NCI-H2107 (cell line): ENCODE results near the gene ARRB2.
"Not testable (repeated sequence)": the region's sequence is repeated elsewhere in the genome, so short reads cannot be mapped to it uniquely, and the experiment has no call there.

Source experiments
- DNase-seq: peaks from one replicate; lab custom pipeline; 2025; lab: John Stamatoyannopoulos, UW

ARRB2 gene

DNA sequence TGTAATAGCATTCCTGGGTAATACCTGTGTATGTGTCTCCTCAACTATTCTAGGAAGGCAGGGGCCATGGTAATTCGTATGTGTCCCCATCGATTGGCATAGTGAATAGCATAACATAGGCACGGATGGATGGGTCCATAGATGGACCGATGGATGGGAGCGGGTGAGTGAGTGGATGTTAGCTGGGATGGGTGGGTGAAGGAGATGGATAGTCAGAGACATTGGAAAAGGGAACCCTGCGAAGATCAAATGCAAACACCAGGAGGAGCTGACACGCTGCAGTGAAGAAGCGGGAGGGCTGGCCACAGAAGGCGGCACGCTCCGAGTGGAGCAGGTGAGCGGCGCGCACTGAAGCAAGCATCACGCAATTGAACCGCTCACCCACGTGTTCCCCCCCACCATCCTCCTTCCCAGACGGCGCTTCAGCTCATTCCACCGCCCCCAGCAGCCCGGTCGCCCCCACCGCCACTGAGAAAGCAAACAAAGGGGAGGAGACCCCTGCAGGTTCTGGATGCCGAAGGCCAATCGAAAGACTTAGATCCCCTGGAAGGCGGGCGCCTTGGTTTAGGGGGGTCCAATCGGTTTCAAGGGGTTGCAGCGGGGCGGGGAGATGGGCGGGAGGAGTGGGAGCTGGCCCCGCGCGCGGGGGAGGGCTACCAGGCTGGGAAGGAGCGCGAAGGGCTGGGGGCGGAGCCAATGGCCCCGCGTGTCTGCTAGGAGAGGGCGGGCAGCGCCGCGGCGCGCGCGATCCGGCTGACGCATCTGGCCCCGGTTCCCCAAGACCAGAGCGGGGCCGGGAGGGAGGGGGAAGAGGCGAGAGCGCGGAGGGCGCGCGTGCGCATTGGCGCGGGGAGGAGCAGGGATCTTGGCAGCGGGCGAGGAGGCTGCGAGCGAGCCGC lies at the start of gene ARRB2:
Gene ARRB2 (plus strand): TSS at position 839 of the 899 bp plus-strand sequence. CDS start 90 bp downstream, outside the sequence.
- peak; percentile 88 for DNase-seq

DNA sequence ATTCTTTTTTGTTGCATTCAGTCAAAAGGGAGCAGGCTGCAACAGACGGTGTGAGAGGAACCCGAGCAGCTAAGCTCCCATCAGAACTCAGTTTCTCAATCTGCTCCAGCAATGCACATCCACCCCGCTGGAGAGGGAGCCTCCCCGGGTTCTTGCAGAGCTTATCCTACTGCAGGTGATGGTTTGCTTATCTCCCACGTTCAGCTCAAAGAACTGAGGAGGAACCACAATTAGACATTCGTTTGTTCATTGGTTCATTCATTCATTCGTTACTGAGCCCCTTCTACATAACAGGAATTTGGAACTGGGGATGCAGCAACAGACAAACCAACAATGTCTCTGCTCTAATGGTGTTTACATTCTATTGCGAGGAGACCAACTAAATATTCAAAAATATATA lies 46.7 kb upstream of the ARRB2 start:
- no peak for DNase-seq

DNA sequence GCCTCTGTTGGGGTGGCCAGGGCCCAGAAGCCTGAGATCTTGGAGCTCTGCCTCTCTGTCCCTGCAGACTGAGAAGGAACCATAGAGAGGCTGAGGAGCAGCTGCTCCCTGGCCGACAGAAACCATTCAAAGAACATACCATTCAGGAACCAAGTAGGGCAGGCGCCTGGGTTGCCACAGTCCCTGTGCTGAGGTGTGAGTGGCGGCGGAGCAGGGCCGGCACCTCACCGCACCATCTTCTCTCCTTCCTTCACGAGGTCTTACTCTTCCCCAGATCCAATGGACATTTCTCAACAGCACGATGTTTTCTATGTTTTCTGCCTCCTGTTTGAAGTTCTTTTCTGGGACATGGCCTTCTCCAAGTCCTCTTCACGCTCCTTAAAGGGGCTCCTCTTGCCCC lies 46.2 kb upstream of the ARRB2 start:
- no peak for DNase-seq

DNA sequence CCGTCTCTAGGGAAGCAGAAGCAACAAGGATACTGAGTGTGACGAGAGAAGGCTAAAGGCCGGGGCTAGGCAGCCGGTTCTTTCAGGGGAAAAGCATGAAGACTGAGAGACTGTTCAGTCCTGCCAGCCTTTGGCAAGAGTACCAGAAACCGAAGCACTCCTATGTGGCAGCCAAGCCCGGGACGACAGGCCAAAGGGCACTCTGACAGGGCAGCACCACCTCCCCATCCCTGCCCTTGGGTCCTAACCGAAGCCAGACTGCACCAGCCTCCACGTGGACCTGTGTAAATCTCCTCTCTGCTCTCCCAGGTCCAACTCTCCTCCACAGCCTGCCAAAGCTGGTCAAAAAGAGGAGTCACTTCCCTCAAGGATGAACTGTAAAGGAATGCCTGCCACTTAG lies 45.4 kb upstream of the ARRB2 start:
- no peak for DNase-seq

DNA sequence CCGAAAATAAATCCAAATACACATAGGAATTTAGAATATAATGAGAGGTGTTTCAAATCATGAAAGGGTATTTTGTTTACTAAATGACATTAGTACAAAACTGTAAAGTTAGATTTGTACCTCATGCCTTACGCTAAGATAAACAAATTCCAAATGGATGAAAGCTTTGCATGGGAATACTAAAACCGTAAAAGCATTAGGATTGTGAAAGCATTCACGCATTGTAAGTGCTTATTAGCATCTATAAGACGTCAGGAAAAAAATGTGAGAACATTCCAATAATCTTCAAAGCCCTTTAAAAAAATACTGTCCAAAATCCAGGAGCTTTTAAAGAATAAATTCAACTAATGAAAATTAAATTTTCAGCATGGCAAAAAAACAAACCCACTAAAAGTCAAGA lies 44.1 kb upstream of the ARRB2 start:
- no peak for DNase-seq

DNA sequence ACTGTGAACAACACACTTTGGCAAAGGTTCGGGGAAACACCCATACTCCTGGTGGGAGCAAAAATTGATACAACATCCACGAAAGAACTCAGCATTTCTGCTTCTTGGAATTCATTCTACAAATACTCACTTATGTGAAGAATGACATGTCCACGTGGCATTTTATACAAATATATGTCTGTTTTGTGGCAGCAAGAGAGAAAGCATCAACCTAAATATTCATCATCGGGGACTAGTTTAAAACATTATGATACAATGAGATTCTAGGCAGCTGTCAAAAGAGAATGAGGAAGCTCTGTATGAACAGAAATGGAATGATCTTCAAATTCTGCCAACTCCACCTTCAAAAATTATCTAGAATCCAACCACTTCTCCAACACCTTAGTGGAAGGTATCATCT lies 43.3 kb upstream of the ARRB2 start:
- no peak for DNase-seq

DNA sequence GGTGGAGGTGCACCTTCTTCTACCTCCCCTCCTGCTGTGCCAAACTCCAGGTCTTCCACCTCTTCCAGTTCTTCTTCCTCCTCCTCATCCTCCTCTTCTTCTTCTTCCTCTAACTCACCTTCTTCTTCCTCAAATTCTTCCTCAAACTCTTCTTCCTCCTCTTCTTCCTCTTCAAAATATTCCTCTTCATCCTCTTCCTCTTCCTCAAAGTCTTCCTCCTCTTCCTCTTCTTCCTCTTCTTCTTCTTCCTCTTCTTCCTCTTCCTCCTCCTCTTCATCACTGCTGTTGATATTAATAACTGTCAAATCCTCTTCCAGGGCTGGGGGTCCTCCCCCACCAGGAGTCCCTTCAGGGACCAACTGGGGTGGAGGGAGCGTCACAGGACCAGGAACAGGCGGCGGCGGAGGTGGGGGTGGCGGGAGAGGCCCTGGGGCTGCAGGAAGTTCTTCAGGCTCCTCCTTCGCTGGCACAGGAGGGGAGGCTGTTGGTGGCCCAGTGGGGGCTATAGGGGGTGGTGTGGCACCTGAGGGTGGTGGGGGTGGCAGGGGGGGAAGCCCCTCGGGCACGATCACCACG lies 38.3 kb upstream of the ARRB2 start:
- DNase-seq, result no peak

DNA sequence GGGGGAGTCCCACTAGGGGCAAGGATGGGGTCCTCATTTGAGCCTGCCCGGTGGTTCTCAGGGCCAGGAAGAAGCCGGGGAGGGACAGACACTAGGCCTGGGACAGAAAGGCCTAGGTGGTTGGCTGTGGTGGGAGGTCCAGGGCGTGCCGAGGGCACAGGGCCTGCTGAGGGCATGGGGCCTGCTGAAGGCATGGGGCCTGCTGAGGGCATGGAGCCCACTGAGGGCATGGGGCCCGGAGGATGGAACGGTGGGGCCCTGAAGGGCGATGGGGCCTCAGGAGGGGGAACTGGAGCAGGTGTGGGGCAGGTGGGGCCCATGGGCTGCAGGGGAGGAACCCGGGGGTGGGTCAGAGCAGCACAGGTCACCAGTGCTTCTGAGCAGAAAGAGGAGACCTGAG lies 37.7 kb upstream of the ARRB2 start:
- DNase-seq, result no peak

DNA sequence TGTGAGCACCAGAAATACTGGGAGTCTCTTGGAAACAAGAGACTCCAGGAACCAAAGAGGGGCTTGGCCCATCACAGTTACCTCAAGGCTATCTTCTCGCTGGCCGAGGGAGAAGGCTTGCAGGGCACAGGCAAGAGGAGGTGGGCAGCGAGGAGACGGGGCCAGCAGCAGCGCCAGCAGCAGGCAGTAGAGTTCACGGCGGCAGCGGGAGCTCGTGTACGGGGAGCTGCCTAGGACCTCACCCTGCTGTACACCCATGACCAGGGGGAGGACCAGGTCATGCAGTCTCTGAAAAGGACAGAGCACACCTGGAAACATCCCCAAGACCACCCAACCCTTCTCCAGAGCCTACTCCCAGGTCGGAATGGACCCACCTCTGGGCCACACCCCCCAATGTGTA lies 37.3 kb upstream of the ARRB2 start:
- no peak for DNase-seq

DNA sequence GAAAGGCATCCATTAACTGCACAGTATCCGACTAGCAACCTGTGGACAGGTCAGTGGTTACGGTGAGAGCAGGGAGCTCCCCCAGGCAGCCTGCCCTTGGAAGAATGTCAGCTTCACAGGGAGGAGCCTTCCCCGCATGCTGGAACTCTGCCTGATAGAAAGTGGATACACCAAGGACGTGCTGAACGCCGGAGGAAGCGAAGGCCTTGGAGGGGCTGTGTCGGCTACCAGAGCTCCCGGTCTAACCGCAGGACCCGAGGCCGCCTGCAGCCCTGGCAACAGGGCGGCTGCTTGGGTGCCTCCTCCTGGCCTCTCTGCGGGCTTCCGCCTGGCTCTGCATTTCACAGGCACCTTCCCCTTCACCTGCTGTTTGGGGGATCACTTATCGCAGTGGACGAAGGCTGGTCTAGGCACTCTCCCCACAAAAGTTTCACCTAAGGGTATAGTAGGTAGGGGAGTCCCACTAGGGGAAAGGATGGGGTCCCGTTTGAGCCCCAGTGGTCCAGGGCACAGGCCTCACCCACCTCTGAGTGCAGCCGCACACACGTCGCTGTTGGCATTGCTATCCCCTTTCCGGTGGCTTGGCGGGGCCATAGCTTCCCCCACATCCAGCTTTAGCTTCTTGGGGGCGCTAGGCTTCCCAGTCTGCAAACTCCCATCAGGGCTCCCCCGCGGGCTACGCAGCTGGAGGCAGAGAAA lies 36.3 kb upstream of the ARRB2 start:
- DNase-seq, result no peak

DNA sequence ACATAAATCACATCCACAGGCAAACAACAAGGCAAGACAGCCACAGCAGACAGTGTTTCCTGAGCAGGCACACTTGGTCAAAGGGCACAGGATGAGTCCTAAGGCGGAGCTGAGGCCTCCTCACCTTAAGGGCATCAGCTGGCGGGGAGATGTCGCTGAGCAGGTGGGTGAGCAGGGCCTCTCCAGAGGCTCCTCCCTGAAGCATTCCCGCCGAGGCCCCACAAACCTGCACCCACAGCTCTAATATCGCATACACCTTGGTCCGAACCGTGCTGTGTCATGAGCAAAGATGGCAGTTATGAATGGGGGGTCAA lies 35.8 kb upstream of the ARRB2 start:
- DNase-seq, result no peak

DNA sequence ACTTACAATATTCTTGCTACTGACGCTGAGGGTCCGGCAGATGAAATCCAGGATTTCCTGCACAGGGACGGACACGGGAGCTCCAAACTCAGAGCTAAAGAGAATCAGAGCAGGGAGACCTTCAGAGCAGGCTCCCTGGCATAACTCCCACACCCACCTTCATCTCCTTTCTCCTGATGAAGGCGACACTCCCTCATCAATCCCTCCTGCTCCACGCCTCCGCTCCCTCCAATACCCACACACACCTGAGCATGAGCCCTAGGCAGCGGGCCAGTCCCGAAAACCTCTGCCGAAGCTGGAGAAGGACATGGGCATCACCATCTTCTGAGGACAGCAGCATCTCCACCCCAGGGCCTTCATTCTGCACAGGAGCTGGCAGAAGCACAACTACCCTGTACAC lies 34.6 kb upstream of the ARRB2 start:
- DNase-seq, result no peak

DNA sequence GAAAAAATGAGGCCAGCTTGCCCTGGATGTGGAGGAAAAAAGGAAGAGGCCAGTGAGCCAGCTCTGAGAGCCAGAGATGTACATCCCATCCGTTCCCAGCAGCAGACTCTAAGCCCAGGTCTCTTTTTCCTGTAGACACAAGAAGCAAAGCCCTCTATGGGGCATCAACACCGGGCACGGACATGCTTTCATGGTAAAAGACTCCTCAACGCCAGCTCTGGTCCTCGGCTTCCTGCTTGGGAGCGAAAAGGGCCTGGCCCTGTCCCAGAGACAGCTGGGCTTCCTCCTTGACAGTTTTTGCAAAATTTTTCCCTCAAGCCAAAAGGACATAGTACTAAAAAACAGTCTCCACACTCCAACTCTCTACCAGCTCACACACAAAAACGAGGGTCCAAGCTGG lies 33.6 kb upstream of the ARRB2 start:
- no peak for DNase-seq

DNA sequence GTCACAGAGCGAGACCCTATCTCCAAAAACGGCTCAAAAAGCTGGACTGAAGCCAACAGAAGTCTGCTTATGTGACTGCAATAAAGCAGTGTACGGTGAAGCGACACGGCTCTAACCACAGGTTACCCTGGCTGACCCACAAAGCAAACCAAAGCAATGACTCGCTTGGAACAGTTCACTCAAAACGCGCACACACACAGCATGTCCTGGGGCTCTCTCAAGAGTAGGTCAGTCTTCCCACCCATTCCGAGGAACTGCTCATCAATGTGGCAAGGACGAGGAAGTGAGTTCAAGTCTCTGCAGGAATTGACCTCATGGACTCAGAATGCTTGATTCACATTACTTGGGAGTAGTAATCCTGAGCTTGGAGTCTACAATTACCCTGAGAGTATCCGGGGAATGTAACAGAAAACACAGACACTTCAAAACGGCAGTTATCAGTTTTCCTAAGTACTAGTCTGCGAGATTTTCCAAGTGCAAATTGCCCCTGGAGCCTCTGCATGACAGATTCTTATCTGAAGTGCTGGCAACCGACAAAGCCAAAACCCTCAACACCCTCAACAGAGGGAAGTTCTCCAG lies 31.9 kb upstream of the ARRB2 start:
- DNase-seq, result no peak

DNA sequence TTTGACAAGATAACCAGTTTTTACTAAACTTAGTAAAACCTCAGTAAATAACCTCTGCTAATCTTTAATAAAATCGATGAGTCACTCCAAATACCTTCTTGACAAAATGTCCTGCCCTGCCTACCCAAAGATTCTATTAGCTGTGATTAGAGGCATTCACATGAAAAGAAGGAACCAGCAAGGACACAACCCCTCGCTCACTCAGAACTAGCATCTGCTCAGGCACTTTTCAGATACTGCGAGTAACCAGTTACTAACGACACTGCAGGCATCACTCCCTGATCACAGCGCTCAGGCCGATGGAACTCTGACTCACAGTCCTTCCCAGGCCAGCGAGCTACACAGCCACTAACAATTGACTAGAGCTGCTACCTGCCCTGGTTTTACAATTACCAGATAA lies 30.8 kb upstream of the ARRB2 start:
- DNase-seq, result no peak

DNA sequence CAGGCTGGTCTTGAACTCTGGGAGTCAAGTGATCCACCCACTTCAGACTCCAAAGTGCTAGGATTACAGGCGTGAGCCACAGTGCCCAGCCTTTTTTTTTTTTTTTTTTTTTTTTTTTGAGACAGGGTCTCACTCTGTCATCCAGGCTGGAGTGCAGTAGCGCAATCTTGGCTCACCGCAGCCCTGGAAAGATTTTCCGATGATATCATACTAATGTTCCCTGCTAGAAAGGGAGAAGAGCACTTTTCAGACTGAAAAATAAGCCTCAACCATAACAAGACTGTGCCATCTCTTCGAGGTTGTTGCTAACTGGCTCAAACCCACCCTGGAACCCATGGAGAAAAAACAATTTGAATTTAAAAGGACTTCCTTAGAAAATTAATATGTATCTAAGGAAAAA lies 26.7 kb upstream of the ARRB2 start:
- not testable (repeated sequence) for DNase-seq

DNA sequence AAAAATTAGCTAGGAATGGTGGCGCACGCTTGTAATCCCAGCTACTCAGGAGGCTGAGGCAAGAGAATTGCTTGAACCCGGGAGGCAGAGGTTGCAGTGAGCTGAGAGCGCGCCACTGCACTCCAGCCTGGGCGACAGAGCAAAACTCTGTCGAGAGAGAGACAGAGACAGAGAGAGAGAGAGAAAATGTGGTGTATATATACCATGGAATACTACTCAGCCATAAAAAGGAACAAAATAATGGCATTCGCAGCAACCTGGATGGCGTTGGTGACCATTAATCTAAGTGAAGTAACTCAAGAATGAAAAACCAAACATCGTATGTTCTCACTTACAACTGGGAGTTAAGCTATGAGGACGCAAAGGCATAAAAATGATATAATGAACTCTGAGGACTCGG lies 20.6 kb upstream of the ARRB2 start:
- DNase-seq, result not testable (repeated sequence)

DNA sequence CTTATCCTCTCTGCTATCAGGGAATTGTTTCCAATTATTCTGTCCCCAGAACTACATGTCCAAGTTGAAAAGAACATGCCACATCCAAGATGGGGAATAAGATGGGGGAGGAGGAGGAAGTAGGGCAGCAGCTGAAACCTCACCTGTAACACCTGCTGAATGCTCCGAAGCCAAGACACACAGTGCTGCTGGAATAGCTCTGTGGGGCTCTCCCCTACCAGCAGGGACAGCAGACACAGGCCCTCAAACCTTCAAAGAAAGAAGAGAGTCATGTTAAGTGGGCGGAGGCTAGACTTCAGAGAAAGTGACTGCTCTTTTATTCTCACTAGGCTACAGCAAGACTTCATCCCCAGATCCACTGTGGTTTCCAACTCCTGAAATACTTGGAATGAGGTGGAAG lies 19.7 kb upstream of the ARRB2 start:
- DNase-seq, result no peak

DNA sequence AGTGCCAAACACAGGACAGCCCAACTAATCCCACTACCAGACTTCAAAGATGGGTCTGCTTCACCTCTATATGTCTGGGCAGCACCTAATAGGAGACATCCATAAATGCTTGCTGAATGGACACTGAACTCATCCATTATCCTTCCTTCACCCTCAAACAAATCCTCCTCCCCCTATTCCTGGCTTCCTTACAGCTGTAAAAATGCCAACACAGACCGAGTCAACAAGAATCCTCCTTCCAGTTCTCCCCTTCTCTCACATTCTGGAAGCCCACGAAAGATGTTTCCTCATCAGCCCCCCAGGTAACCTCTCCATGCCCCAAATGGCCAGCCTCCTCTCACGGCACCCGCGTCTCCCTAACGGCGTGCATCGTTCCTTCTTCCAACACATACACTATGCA lies 18.7 kb upstream of the ARRB2 start:
- DNase-seq, result no peak

DNA sequence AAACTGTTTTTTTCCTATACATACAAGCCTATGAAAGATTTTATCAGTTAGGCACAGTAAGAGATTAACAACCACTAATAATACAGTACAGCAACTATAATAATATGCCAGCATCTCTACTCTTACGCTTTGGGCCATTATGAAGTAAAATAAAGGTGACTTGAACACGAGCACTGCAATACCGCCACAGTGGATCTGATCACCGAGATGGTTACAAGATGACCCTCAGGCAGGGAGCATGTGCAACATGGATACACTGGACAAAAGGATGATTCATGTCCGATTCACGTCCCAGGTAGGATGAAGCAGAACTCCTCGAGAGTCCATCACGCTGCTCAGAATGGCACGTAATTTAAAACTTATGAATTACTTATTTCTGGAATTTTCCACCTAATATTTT lies 17.0 kb upstream of the ARRB2 start:
- DNase-seq, result no peak

DNA sequence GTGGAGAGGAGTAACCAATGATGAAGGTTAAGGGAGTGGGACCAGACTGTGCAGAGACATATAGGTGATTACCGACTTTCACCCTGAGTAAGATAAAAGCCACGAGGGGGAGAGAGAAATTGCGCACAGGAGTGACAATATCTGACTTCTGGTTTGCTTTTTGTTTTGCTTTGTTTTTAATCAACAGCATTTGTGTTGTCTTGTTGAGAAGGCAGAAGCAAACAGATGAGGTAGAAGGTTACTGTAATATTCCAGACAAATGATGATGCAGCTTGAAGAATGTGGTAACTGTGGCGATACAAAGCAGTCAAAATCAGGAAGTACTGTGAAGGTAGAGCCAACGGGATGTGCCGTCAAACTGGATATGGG lies 14.0 kb upstream of the ARRB2 start:
- no peak for DNase-seq

DNA sequence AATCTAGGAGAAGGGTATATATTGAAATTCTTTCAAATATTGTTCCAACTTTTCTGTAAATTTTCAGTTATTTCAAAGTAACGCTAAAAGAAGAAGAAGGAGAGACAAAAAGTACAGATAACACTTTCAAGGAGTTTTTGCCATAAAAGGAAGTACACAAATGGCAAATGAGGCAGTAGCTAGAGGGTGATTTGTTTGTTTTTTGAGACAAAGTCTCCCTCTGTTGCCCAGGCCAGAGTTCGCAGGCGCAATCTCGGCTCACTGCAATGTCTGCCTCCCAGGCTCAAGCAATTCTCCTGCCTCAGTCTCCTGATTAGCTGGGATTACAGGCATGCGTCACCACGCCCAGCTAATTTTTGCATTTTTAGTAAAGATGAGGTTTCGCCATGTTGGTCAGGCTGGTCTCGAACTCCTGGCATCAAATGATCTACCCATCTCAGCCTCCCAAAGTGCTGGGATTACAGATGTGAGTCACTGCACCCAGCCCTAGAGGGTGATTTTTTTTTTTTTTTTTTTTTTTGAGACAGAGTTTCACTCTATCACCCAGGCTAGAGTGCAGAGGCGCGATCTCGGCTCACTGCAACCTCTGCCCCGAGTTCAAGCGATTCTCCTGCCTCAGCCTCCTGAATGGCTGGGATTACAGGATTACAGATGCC lies 10.9 kb upstream of the ARRB2 start:
- DNase-seq, result not testable (repeated sequence)

DNA sequence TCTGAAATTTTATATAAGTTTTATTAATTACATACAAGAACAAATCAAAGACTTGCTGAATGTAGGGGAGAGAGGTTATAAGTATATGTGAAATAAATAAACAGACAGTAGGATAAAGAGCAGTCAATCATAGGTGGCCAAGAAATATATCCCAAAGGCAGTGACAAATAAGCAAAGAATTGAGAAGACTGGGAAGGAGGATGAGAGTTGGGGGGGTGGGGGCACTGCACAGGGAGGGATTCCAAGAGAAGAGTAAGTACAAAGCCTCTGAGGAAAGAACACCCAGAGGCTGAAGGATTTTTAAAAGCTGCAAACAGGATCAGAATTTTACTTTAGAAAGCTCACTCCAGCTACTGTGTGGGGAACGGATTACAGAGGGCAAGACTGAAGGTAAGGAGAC lies 9.3 kb upstream of the ARRB2 start:
- DNase-seq, result no peak
